Endothelial cell of umbilical vein (primary cell): ENCODE results near the gene MORN3. TPM values are rescaled to one million over a fixed set of nuclear protein-coding genes. Genes with fewer than 3 reads are reported as not detected.

Experiments
- BruUV-seq: library from RNA; stranded (reverse); fragments of 400-500 nt; replicated peaks from 2 replicates; lab custom pipeline; 2021; lab: Mats Ljungman, UMichigan
- CTCF ChIA-PET: fragments of 300-600, 350-600 bp; sonication (Branson Sonifier 250); formaldehyde crosslinking; loops from one replicate; lab custom pipeline; 2021; ENCODE audit warnings: antibody characterized with exemption, inconsistent platforms; lab: Charles Lee
- POLR2A ChIA-PET: fragments of 300-600, 350-600 bp; sonication (Branson Sonifier 250); formaldehyde crosslinking; loops from one replicate; lab custom pipeline; 2021; ENCODE audit warnings: antibody characterized with exemption, inconsistent platforms; lab: Charles Lee
- DNase-seq: peaks from one replicate; pipeline ENCODE4 v3.0.0-alpha.2; 2011; ENCODE audit warnings: low read depth, low spot score
- FAIRE-seq: peaks from 2 replicates; lab custom pipeline; 2011; peaks lifted over from hg19 to GRCh38; lab: Jason Lieb, UNC
- H2AFZ ChIP-seq: 2 replicates; pipeline ENCODE4 v1.6.0; 2012; ENCODE audit warnings: low read depth, low read length, control low read depth, inconsistent platforms
- H3K27ac ChIP-seq: 2 replicates; pipeline ENCODE4 v1.5.1; 2011; ENCODE audit warnings: low read depth, mild to moderate bottlenecking, control low read depth, low read length, moderate library complexity; ENCODE audit not compliant: insufficient read depth
- H3K27me3 ChIP-seq, 2 experiments: 2 replicates each; pipeline versions ENCODE4 v1.6.0 to v1.6.1; 2011; ENCODE audit warnings: low read length in 2 of 2, mixed read lengths in 1 of 2; ENCODE audit not compliant: control insufficient read depth in 2 of 2, insufficient read depth in 2 of 2
- H3K36me3 ChIP-seq, 2 experiments: 2 replicates in 1 of 2; 3 replicates in 1 of 2; pipeline ENCODE4 v1.5.1; 2011; ENCODE audit warnings: low read length in 2 of 2, mild to moderate bottlenecking in 1 of 2, moderate library complexity in 1 of 2; ENCODE audit not compliant: control insufficient read depth in 2 of 2, insufficient read depth in 2 of 2; ENCODE audit errors: extremely low read depth in 1 of 2
- H3K4me1 ChIP-seq: 3 replicates; pipeline ENCODE4 v1.5.1; 2011; ENCODE audit warnings: mild to moderate bottlenecking, low read length; ENCODE audit not compliant: control insufficient read depth, insufficient read depth; ENCODE audit errors: extremely low read depth
- H3K4me2 ChIP-seq: 2 replicates; pipeline ENCODE4 v1.6.1; 2011; ENCODE audit warnings: low read length, control low read depth, mixed read lengths; ENCODE audit not compliant: insufficient read depth
- H3K4me3 ChIP-seq, 3 experiments: fragments of 200-600 bp in 1 of 3; sonication (generic), shearing (Covaris generic) in 1 of 3; replicated peaks in 1 of 3; 2 replicates each; pipeline ENCODE4 v1.5.1; 2011 to 2016; ENCODE audit warnings: control low read depth in 3 of 3, low read length in 3 of 3, mild to moderate bottlenecking in 2 of 3, inconsistent platforms in 1 of 3, low read depth in 1 of 3, moderate library complexity in 1 of 3; ENCODE audit not compliant: insufficient read depth in 1 of 3
- H3K79me2 ChIP-seq: 2 replicates; pipeline ENCODE4 v1.6.0; 2012; ENCODE audit warnings: low read length, inconsistent platforms; ENCODE audit not compliant: control insufficient read depth, insufficient read depth
- H3K9ac ChIP-seq: replicated peaks from 2 replicates; pipeline ENCODE3; 2011; ENCODE audit warnings: low read length, control low read depth; ENCODE audit not compliant: insufficient read depth; ENCODE audit errors: extremely low read depth
- H3K9me1 ChIP-seq: replicated peaks from 3 replicates; pipeline ENCODE4 v1.6.0; 2011; ENCODE audit warnings: mild to moderate bottlenecking, low read length; ENCODE audit not compliant: control insufficient read depth, insufficient read depth; ENCODE audit errors: extremely low read depth
- H3K9me3 ChIP-seq: replicated peaks from 2 replicates; pipeline ENCODE4 v1.5.1; 2012; ENCODE audit warnings: low read length, inconsistent platforms; ENCODE audit not compliant: control insufficient read depth, insufficient read depth
- H4K20me1 ChIP-seq: replicated peaks from 2 replicates; pipeline ENCODE3; 2011; ENCODE audit warnings: mild to moderate bottlenecking, low read length; ENCODE audit not compliant: control insufficient read depth, insufficient read depth; ENCODE audit errors: extremely low read depth
- EZH2 ChIP-seq: IDR thresholded peaks from 2 replicates; pipeline ENCODE4 v1.6.1; 2012; ENCODE audit warnings: borderline replicate concordance, low read depth, mild to moderate bottlenecking, moderate library complexity, low read length, inconsistent platforms; ENCODE audit not compliant: severe bottlenecking
- FOS ChIP-seq: IDR thresholded peaks from 2 replicates; pipeline ENCODE4 v1.6.1; 2011; ENCODE audit warnings: mild to moderate bottlenecking, low read length, moderate library complexity, borderline replicate concordance; ENCODE audit not compliant: insufficient read depth
- GATA2 ChIP-seq: IDR thresholded peaks from 2 replicates; pipeline ENCODE4 v1.7.0; 2011; ENCODE audit warnings: low read depth, mild to moderate bottlenecking, moderate library complexity, mixed read lengths, low read length; ENCODE audit not compliant: insufficient read length, insufficient read depth
- JUN ChIP-seq: IDR thresholded peaks from 2 replicates; pipeline ENCODE4 v1.6.1; 2011; ENCODE audit warnings: borderline replicate concordance, low read depth; ENCODE audit not compliant: insufficient read length, insufficient read depth
- MYC ChIP-seq: IDR thresholded peaks from one replicate; pipeline ENCODE4 v1.6.1; 2011; ENCODE audit warnings: mild to moderate bottlenecking, low read depth, low read length
- POLR2A ChIP-seq: IDR thresholded peaks from 2 replicates; pipeline ENCODE4 v1.6.1; 2012; ENCODE audit warnings: low read depth, mild to moderate bottlenecking, control low read depth, low read length
- POLR2AphosphoS5 ChIP-seq: IDR thresholded peaks from 2 replicates; pipeline ENCODE4 v1.6.1; 2012; ENCODE audit warnings: low read depth, mild to moderate bottlenecking, control low read depth, low read length, moderate library complexity; ENCODE audit not compliant: insufficient read depth
- dilution Hi-C: fragments of 300-500 bp; cut with MboI; formaldehyde crosslinking; loops from one replicate; pipeline ENCODE4 v1.15.0; 2019; ENCODE audit warnings: low sequenced_read_pairs; ENCODE audit not compliant: extremely low pct_ligation_motif_present
- intact Hi-C: fragments of 100-400 bp; cut with micrococcal nuclease; formaldehyde crosslinking; loops from one replicate; pipeline ENCODE4 v1.10.0; 2022
- polyA plus RNA-seq, 4 experiments: library from polyadenylated mRNA; depleted of rRNA in 3 of 4; stranded (reverse) in 3 of 4; unstranded in 1 of 4; fragments of >200 nt; gene quantifications; 2 replicates each; pipeline versions ENCODE4 v1.2.1 to v1.2.3, GENCODE V29; 2011 to 2012; ENCODE audit warnings: missing spikeins in 1 of 4
- total RNA-seq: library from RNA; stranded (reverse); gene quantifications from 2 replicates; pipeline ENCODE4 v1.2.3, GENCODE V29; 2021
- TF ChIP-seq, protein P1 (sequence below): IDR thresholded peaks from 2 replicates; pipeline ENCODE4 v1.6.1; 2011; ENCODE audit not compliant: insufficient read depth, insufficient read length
- TF ChIP-seq, protein P2 (sequence below), 2 donors: IDR thresholded peaks; 1 replicate in 1 of 2; 2 replicates in 1 of 2; pipeline ENCODE4 v1.5.1; 2011; ENCODE audit warnings: low read length in 2 of 2, mild to moderate bottlenecking in 2 of 2, moderate library complexity in 2 of 2, control low read depth in 1 of 2, inconsistent platforms in 1 of 2, low read depth in 1 of 2; ENCODE audit not compliant: insufficient read depth in 1 of 2; ENCODE audit errors: extremely low read depth in 1 of 2

Gene MORN3
- total and polyA plus RNA-seq, 2 donors (not counting 3 experiments of a cell fraction or from before 2014, with no cell fraction given): 0.66 to 0.73 TPM

- CTCF ChIA-PET: interaction anchor here (1.0 to 1.8 kb wide), 2 partner anchors 27 to 89 kb away, joined by 4 to 5 read pairs; no protein-coding TSS in a partner anchor
- Histone ChIP-seq H3K9me3 (no peaks in the 10 kb centered on the region), H3K9ac (no peak overlapping the region), H3K4me2 (no peak overlapping the region), H4K20me1 (no peaks in the 10 kb centered on the region), H3K27me3 (no peaks in the 10 kb centered on the region), H3K27ac (no peak overlapping the region), H3K9me1 (no peaks in the 10 kb centered on the region), H2AFZ (no peak overlapping the region), H3K36me3 (peaks cover 0 to 9% of the 10 kb centered on the region in 2 experiments), H3K4me1 (no peaks in the 10 kb centered on the region), H3K79me2 (peaks cover 24% of the 10 kb centered on the region), H3K4me3 (no peak overlapping the region)
- TF ChIP-seq FOS (no peak), MYC (no peak), POLR2A (no peak), JUN (no peak), EZH2 (no peak), GATA2 (no peak), POLR2AphosphoS5 (no peak)
- TF ChIP-seq, protein P1, sequence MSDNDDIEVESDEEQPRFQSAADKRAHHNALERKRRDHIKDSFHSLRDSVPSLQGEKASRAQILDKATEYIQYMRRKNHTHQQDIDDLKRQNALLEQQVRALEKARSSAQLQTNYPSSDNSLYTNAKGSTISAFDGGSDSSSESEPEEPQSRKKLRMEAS: no peak
- TF ChIP-seq, protein P2, sequence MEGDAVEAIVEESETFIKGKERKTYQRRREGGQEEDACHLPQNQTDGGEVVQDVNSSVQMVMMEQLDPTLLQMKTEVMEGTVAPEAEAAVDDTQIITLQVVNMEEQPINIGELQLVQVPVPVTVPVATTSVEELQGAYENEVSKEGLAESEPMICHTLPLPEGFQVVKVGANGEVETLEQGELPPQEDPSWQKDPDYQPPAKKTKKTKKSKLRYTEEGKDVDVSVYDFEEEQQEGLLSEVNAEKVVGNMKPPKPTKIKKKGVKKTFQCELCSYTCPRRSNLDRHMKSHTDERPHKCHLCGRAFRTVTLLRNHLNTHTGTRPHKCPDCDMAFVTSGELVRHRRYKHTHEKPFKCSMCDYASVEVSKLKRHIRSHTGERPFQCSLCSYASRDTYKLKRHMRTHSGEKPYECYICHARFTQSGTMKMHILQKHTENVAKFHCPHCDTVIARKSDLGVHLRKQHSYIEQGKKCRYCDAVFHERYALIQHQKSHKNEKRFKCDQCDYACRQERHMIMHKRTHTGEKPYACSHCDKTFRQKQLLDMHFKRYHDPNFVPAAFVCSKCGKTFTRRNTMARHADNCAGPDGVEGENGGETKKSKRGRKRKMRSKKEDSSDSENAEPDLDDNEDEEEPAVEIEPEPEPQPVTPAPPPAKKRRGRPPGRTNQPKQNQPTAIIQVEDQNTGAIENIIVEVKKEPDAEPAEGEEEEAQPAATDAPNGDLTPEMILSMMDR (IDR thresholded peaks at IDR 0.05; ENCODE audit: extremely low read depth in 1 of 2, insufficient read depth in 1 of 2, low read depth in 1 of 2, low read length in 2 of 2): no peak
- DNase-seq (no peak), FAIRE-seq (no peak)
- no TSS peak for BruUV-seq
- POLR2A ChIA-PET: no interaction called here
- dilution Hi-C loops: no loop called here
- intact Hi-C loops: no loop called here
These were observed 28.2 kb downstream of the MORN3 start for GRCh38 chr12:121641343-121641630.
